Head of caudate nucleus (tissue), 42 donors: ENCODE measurements around the gene SLC28A3.

Source experiments
- DNase-seq, 42 donors: peaks; one replicate each; pipeline versions ENCODE4 v3.0.0 to v3.0.0-alpha.2; 2020 to 2021; ENCODE audit warnings: mixed read lengths in 7 of 42
- intact Hi-C: fragments of 100-400 bp; cut with DNase I; formaldehyde crosslinking; loops from one replicate; pipeline ENCODE4 v1.15.0; 2022

Gene SLC28A3

GRCh38 chr9:84310883-84311282 lies 29.7 kb downstream of the SLC28A3 start:
- DNase-seq: no peak
- intact Hi-C loops: no loop called here

- intact Hi-C loops: no loop called here
- DNase-seq: no peak
Measured at GRCh38 chr9:84305497-84306131, 34.9 kb downstream of the SLC28A3 start.

GRCh38 chr9:84304166-84304565 lies 36.4 kb downstream of the SLC28A3 start:
- intact Hi-C loops: no loop called here
- peak in 1 of 42 donors; percentile 12 for DNase-seq

DNA sequence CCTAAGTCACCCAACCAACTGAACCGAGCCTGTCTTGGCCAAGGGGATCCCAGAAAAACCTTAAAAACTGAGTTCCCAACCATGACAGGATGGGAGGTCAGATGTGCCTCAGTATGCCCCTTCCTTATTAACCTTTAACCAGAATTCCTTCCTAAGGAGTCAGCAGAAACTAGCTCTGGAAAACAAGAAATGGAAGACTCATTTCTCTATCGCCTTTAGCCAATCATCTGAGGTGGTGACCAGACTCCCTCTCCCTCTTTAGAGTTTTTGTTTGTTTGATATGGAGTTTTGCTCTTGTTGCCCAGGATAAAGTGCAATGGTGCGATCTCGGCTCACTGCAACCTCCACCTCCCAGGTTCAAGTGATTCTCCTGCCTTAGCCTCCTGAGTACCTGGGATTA lies 37.5 kb downstream of the SLC28A3 start:
- intact Hi-C loops: no loop called here
- DNase-seq: no peak

- intact Hi-C loops: no loop called here
- DNase-seq: no peak
Measured at GRCh38 chr9:84301851-84302250, 38.7 kb downstream of the SLC28A3 start.

DNA sequence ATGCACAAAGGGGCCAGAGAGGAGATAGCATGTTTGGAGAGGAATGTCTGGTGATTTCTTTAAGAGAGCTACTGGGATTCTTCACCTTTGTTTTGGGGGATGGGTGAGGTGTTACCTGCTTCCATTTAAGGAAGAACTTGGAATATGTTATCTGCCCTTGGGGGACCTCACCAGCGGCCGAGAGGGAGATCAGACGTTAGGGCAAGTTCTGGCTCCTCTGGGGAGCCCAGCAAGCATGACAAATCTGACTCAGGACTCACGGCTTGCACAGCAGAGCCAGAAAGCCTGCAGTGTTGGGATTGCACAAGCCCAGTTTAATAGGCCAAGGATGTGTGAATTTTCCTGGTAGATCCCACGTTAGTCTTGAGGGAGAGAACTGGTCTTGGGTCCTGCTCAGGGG lies 40.3 kb downstream of the SLC28A3 start:
- DNase-seq: no peak
- intact Hi-C loops: no loop called here

DNA sequence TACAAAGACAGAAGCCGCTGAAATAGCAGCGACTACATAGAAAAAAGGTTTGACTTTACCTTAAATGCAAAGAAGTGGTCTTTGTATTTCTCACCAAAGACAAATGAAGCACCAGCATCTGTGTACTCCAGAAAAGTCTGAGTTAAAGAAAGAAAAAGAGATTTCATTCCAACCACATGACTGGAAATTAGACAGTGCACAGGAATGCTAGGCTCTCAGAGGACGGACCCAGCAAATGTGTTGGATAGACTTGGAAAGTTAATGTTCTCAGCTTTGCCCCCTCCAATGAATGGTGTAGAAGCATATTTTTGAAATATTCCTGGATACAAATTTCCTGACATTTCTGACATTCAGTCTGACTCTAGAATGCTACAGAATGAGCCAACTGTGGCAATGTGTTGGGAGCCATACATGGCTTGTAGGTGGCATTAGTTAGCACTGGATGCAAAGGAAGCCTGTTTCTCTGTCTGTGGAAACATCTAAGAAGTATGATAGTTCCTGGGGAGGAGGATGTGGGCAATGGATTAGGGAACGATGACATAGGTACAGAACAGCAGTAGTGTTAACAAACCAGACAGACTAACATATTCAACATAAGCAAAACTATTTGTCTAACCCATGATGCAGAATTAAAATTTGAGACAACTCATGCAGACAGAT lies 43.3 kb downstream of the SLC28A3 start:
- DNase-seq: no peak
- intact Hi-C loops: no loop called here

DNA sequence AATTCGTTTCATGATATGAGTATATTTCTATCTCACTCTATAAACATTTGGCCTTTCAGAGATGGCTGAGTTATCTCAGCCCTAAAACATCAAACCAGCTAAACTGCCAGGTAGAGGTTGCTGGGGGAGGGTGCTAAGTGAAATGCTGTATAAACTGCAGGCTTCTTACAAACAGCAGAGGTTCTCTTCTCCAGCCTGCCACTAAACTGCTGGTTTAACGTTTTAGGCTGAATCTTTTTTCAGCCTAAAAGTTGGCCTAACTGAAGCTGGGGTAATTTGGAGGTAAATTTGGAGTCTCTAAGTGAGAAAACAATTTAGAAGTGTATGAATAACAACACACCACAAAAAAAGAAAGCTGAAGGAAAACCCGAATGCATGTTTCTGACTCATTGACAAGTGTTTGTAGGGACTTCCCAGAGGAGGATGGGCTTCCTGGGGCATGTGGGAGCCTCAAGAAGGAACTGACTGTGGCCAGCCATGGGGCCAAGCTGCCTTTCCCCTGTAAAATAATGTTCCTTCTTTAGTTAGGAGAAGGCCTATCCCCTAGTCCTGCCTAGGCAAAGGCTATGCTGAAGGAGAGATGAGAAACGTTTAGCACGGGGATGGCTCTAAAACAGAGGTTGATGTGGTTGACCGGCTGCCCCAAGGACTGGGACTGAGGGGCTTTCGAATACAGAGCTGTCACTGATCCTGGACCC lies 44.3 kb downstream of the SLC28A3 start:
- DNase-seq: peak in 1 of 42 donors; percentile 9
- intact Hi-C loops: no loop called here

DNA sequence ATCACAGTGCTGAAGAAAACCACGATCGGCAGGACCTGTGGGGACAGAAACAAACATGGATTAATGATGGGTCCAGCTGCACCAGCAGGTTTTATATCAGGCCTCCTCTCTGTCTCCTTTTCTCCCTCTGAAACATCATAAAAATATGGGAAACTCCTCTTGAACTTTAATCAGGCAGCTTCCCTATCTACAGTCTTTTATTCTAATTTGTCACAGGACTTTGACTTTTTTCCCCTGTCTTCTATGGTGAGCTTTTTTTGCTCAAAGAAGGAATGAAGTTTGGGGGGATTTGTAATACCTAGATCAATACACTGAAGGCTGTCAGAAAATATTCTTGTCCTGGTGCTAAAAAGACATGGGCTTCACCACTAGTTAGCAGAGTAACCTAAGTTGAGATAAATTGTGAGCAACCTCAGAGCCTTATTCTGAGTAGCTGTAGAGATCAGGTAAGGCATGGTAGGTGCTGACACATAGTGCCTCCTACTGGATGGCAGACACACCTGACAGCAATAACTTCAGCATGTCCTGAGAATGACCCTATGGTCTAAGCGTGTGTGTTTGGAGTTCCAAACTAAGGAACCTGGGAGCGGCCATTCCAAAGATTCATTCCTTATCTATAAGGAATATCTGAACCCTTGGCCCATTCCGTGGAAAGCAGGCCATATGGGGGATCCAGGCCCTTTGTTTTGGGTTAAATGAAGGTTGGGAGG lies 46.2 kb downstream of the SLC28A3 start:
- no peak for DNase-seq
- intact Hi-C loops: no loop called here

- no peak for DNase-seq
- intact Hi-C loops: no loop called here
Measured at GRCh38 chr9:84293001-84293798, 47.4 kb downstream of the SLC28A3 start.

DNA sequence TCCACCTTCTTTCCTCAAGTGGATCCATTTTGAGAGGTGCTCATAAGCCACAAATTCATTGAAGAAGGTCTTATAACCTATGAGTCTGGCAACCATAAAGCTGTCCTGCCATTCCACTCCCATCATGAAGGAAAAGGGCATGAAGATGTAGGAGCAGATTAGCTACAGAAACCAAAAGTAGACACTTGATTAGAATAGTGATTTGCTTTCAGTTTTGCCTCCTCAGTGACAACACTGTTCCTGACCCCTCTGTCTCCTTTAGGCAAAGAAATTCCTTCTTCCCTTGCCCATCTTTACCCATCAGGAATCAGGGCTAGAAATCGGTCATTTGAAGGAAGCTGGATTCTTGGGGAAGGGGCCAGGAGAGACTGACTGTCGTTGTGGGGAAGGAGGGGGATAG lies 55.2 kb downstream of the SLC28A3 start:
- DNase-seq: no peak
- intact Hi-C loops: no loop called here

DNA sequence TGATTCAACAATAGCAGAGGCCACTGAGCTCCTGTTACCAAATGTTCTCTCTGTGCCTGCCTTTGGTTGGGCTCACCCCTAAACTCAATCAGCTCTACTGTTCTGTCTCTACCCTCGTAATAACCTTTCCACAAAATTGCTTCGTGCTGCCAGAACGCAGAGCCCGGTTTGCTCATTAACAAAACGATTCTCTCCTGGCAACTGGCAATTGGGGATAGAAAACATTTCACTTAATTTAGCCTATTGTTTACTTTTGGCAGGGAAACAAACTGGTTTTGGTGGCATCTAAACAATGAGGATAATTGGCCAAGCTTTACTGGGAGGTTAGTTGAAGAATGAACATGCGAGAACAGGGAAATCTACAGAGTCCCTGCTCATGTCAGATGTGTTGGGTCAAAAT lies 56.6 kb downstream of the SLC28A3 start:
- peak in 24 of 42 donors; percentile 5 to 64 (median 38) for DNase-seq
- intact Hi-C loops: no loop called here

DNA sequence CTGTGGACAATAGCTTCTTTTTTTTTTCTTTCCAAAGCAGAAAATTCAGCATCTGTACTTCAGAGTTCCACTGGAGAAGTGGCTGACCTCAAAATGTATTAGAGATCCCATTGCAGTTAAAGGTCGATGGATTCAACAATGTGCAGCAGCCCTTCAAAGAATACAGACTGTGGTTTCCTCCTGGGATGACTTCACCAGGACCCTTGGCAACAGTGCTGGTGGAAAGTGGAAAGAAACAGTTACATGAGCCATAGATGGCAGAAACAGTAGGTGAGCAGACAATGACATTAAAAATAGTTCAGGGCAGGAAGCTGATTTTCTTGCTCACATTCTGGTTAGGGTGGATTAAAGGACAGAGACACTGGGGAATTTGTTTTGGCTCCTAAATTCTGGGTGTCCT lies 62.4 kb downstream of the SLC28A3 start:
- no peak for DNase-seq
- intact Hi-C loops: no loop called here

- DNase-seq: no peak
- intact Hi-C loops: no loop called here
Measured at GRCh38 chr9:84277646-84278045, 62.9 kb downstream of the SLC28A3 start.

- intact Hi-C loops: no loop called here
- no peak for DNase-seq
Measured at GRCh38 chr9:84276741-84277140, 63.8 kb downstream of the SLC28A3 start.

- intact Hi-C loops: no loop called here
- DNase-seq: peak in 23 of 42 donors; percentile 4 to 61 (median 24)
Measured at GRCh38 chr9:84271921-84272556, 68.5 kb downstream of the SLC28A3 start.

DNA sequence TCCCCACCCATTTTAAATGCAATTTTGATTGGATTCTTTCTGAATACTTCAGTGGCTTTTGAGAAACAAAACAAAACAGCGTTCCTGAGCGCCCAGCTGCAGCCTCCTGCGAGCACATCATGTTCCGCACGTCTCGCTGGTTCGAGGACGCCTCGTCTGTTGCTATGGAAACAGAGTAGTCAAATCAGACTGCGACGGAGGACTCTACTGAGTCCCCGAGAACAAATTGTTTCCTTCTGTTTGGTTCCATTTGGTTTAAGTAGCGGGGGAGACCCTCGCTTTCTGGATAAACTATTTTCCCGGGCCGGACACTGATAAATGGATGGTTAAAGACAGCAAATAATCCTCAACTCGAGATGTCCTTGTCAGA lies 69.0 kb downstream of the SLC28A3 start:
- intact Hi-C loops: no loop called here
- peak; percentile 50 to 92 (median 78) for DNase-seq

- intact Hi-C loops: no loop called here
- peak in 1 of 42 donors; percentile 13 for DNase-seq
Measured at GRCh38 chr9:84270847-84271530, 69.6 kb downstream of the SLC28A3 start.
